NT2/D1 (cell line): ENCODE results near the gene EPHA6.

Source experiments
- YY1 ChIP-seq: IDR thresholded peaks from 2 replicates; pipeline ENCODE4 v1.6.1; 2011; ENCODE audit not compliant: insufficient read length, insufficient read depth
- ZNF274 ChIP-seq: IDR thresholded peaks from 2 replicates; pipeline ENCODE4 v1.6.1; 2011; ENCODE audit warnings: mild to moderate bottlenecking, low read depth, low read length

GRCh38 chr3:97719156-97719821, 904.9 kb downstream of the EPHA6 start:
- no peak for TF ChIP-seq ZNF274
- TF ChIP-seq YY1 = no peak
